Measurements from ENCODE around the gene MRGPRD. TPM values are rescaled to one million over a fixed set of nuclear protein-coding genes. Genes with fewer than 3 reads are reported as not detected.

Gene MRGPRD
- total RNA-seq, 1 donor from 2014 or later: not detected

DNA sequence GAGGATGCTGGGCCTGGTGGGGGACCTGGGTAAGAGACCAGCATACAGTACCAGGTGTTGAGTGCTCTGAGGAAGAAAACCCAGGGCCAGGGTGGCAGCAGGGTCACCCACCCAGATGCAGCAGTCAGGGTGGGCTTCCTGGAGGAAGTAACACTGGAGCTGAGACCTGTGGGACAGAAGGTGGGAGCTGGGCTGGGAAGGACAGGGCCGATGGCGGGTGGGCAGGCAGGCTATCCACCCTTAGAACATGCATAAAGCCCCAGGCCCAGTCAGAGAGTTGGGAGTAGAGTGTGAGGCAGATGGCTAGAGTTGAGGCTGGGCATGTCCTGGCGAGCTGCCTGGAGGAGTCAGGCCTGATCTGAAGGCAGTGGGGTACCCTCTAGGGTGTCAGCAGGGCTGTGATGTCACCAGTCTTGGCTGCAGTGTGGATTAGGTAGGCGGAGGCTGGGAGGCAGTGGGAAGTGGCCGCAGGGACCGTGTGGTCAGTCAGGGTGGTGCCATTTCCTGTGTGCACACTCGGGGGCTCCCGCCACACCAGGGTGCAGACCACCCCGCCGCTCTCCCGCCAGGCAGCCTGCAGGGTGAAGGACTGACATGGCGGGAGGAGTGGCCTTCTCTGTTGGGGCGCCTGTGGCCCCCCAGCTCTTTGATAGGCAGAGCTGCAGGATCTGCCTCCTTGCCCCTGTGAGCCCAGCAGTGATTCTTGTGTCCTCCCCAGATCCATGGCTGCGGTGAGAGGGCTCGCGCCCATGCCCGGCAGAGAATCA, 41.8 kb downstream of the MRGPRD start:
- H3K27me3 Mint-ChIP-seq (ENCODE audit: unreplicated experiment): peaks cover 2% of the 10 kb centered on the region
- peaks cover 17% of the 10 kb centered on the region for H3K36me3 Mint-ChIP-seq (ENCODE audit: low read depth, unreplicated experiment)
- H3K4me3 Mint-ChIP-seq (ENCODE audit: unreplicated experiment): no peak overlapping the region
- no peak for TF ChIP-seq CTCF (IDR thresholded peaks at IDR 0.05; ENCODE audit: unreplicated experiment)
- DNase-seq (ENCODE audit: low spot score): no peak
- H3K9me3 Mint-ChIP-seq (ENCODE audit: unreplicated experiment): no peaks in the 10 kb centered on the region
- H3K27ac Mint-ChIP-seq (ENCODE audit: unreplicated experiment): no peak overlapping the region
- H3K4me1 Mint-ChIP-seq (ENCODE audit: unreplicated experiment): no peaks in the 10 kb centered on the region

DNA sequence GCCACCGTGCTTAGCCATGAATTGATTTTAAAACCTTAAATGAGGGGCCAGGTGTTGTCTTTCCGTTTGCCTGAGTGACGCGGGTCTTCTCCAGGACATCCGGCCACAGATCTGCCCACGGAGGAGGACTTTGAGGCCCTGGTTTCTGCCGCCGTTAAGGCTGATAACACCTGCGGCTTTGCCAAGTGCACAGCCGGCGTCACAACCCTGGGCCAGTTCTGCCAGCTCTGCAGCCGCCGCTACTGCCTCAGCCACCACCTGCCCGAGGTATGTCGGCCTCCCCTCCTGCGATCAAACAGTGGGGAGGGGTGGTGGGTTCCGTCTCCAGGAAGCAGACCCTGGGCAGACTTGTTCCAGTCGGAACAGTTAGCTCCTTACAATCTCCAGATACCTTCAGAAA, 42.7 kb downstream of the MRGPRD start:
- Mint-ChIP-seq H3K9me3 (ENCODE audit: unreplicated experiment) (no peaks in the 10 kb centered on the region), H3K4me3 (ENCODE audit: unreplicated experiment) (peak overlapping the region; percentile 42), H3K4me1 (ENCODE audit: unreplicated experiment) (no peaks in the 10 kb centered on the region), H3K27me3 (ENCODE audit: unreplicated experiment) (peaks cover 2% of the 10 kb centered on the region), H3K27ac (ENCODE audit: unreplicated experiment) (no peak overlapping the region), H3K36me3 (ENCODE audit: low read depth, unreplicated experiment) (peaks cover 17% of the 10 kb centered on the region)
- no peak for DNase-seq (ENCODE audit: low spot score)
- no peak for TF ChIP-seq CTCF (IDR thresholded peaks at IDR 0.05; ENCODE audit: unreplicated experiment)

GRCh38 chr11:68936676-68937620, 43.8 kb downstream of the MRGPRD start:
- Mint-ChIP-seq H3K4me1 (ENCODE audit: unreplicated experiment) (no peaks in the 10 kb centered on the region), H3K27ac (ENCODE audit: unreplicated experiment) (no peak overlapping the region), H3K27me3 (ENCODE audit: unreplicated experiment) (peaks cover 2% of the 10 kb centered on the region), H3K4me3 (ENCODE audit: unreplicated experiment) (no peak overlapping the region), H3K36me3 (ENCODE audit: low read depth, unreplicated experiment) (peaks cover 21% of the 10 kb centered on the region), H3K9me3 (ENCODE audit: unreplicated experiment) (no peaks in the 10 kb centered on the region)
- TF ChIP-seq CTCF (IDR thresholded peaks at IDR 0.05; ENCODE audit: unreplicated experiment): no peak
- DNase-seq (ENCODE audit: low spot score): no peak

DNA sequence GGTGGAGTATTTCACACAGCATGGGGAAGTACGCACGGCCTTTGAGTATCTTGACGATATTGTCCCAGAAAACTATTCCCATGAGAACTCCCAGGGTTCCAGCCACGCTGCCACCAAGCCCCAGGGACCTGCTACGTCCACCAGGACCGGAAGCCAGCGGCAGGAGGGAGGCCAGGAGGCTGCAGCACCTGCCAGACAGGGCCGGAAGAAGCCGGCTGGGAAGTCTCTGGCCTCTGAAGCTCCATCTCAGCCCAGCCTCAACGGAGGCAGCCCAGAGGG, 44.5 kb downstream of the MRGPRD start:
- Mint-ChIP-seq H3K4me3 (ENCODE audit: unreplicated experiment) (no peak overlapping the region), H3K4me1 (ENCODE audit: unreplicated experiment) (no peaks in the 10 kb centered on the region), H3K9me3 (ENCODE audit: unreplicated experiment) (no peaks in the 10 kb centered on the region), H3K36me3 (ENCODE audit: low read depth, unreplicated experiment) (peaks cover 25% of the 10 kb centered on the region), H3K27ac (ENCODE audit: unreplicated experiment) (no peak overlapping the region), H3K27me3 (ENCODE audit: unreplicated experiment) (peaks cover 4% of the 10 kb centered on the region)
- no peak for TF ChIP-seq CTCF (IDR thresholded peaks at IDR 0.05; ENCODE audit: unreplicated experiment)
- no peak for DNase-seq (ENCODE audit: low spot score)
